ENCODE results near the gene MYO9A.

The MYO9A gene

DNA sequence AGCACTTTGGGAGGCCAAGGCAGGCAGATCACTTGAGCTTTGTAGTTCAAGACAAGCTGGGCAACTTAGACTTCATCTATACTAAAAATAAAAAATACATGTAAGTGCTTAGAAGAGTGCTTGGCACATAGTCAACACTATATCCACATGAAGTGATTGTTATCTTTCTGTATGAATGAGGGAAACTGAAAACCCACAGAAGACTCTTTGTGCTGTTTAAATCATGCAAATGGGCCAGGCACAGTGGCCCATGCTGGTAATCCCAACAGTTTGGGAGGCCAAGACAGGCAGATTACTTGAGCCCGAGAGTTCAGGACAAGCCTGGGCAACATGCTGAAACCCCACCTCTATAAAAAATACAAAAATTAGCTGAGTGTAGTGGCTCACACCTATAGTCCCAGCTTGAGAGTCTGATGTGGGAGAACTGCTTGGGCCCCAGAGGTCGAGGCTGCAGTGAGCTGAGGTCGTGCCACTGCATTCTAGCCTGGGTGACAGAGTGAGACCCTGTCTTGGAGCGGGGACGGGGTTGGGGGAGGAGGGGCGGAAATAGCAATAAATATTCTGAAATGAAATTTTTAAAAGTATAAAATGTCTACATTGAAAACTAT is 177.9 kb downstream of the MYO9A start:
- no peaks in the 10 kb centered on the region for H3K27me3 Mint-ChIP-seq
- H3K36me3 Mint-ChIP-seq = peaks cover 20% of the 10 kb centered on the region
- no peaks in the 10 kb centered on the region for H3K4me1 Mint-ChIP-seq (ENCODE audit: low read depth)
- no peak overlapping the region for H3K27ac Mint-ChIP-seq
- no peak overlapping the region for H3K4me3 Mint-ChIP-seq
- no peaks in the 10 kb centered on the region for H3K9me3 Mint-ChIP-seq (ENCODE audit: low read depth)

DNA sequence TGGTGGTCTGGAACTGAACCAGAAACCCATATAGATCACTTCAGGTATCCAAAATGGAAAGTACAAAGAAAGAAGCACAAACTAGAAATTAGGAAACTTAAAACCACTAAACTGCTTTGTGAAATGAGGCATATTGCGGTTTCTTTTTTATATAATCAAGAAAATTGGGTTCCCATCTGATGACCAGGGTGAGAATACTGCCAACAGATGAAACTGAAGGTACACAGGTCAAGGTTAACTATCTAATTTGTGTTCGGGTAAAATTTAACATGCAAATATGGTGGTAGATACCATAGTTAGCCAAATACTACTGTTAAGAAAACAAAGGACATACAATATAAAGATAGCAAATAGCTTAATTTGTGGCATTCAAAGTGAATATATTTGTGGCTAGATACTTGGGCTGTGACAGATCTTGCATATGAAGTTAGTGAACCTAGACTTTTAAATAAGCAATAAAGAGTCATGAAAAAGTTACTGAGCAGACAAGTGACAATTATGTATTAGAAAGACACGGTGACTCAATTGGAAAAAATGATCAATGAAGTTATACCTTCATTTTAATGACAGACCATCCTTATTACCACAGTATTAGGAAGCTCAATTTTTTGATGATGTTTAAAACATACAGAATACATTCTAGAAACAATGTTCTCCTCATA is 180.2 kb downstream of the MYO9A start:
- H3K27ac Mint-ChIP-seq = no peak overlapping the region
- H3K4me1 Mint-ChIP-seq (ENCODE audit: low read depth) = no peaks in the 10 kb centered on the region
- H3K4me3 Mint-ChIP-seq = no peak overlapping the region
- H3K9me3 Mint-ChIP-seq (ENCODE audit: low read depth) = no peaks in the 10 kb centered on the region
- peaks cover 38% of the 10 kb centered on the region for H3K36me3 Mint-ChIP-seq
- no peaks in the 10 kb centered on the region for H3K27me3 Mint-ChIP-seq

DNA sequence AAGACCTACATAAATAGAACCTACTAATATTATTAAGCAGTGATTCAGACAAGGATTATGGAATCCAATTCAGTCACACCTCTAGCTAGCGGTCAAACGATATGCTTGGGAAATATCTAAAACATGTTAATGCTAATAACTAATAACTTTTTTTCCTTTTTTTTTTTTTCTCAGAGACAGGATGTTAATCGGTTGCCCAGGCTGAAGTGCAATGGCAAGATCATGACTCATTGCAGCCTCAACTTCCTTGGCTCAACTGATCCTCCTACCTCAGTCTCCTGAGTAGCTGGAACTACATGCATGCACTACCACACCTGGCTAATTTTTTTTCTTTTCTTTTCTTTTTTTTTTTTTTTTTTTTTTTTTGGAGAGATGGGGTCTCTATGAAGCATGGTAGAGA is 183.5 kb downstream of the MYO9A start:
- no peaks in the 10 kb centered on the region for H3K4me1 Mint-ChIP-seq (ENCODE audit: low read depth)
- peaks cover 10% of the 10 kb centered on the region for H3K9me3 Mint-ChIP-seq (ENCODE audit: low read depth)
- peaks cover 62% of the 10 kb centered on the region for H3K36me3 Mint-ChIP-seq
- no peak overlapping the region for H3K4me3 Mint-ChIP-seq
- no peak overlapping the region for H3K27ac Mint-ChIP-seq
- no peaks in the 10 kb centered on the region for H3K27me3 Mint-ChIP-seq

DNA sequence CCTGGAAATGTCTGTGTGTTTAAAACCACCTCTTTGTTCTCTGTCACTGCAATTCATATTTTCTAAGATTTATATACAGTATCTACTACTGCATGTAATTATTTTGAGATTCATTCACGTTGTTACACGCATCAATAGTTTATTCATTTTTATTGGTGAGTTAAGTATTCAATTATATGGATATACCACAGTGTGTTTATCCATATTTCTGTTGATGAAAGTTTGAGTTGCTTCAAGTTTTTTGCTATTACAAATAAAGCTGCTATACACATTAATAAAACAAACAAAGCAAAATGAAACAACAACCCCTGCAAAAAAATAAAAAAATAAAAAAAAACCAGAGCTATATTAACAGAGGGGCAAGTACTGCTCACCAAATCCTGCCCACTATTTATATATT is 185.3 kb downstream of the MYO9A start:
- H3K27me3 Mint-ChIP-seq = no peaks in the 10 kb centered on the region
- no peak overlapping the region for H3K4me3 Mint-ChIP-seq
- no peak overlapping the region for H3K27ac Mint-ChIP-seq
- H3K36me3 Mint-ChIP-seq = peaks cover 55% of the 10 kb centered on the region
- no peaks in the 10 kb centered on the region for H3K4me1 Mint-ChIP-seq (ENCODE audit: low read depth)
- peaks cover 10% of the 10 kb centered on the region for H3K9me3 Mint-ChIP-seq (ENCODE audit: low read depth)

DNA sequence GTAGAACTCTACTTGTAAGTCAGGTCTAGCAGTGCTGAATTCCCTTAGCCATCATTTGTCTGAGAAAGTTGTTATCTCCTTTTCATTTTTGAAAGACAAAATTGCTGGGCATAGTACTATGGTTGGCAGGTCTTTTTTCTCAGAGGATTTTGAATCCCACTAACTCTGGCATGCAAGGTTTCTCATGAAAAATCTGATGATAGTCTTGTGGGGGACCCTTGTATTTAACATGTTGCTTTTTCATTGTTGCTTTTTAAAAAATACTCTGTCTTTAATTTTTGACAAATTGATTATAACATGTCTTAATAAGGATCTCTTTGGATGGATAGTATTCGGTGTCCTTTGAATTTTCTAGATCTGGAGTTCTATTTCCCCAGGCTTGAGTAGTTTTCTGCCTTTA is 186.7 kb downstream of the MYO9A start:
- Mint-ChIP-seq H3K4me1 (ENCODE audit: low read depth) (no peaks in the 10 kb centered on the region), H3K27ac (no peak overlapping the region), H3K9me3 (ENCODE audit: low read depth) (peaks cover 10% of the 10 kb centered on the region), H3K36me3 (peaks cover 56% of the 10 kb centered on the region), H3K27me3 (no peaks in the 10 kb centered on the region), H3K4me3 (no peak overlapping the region)

DNA sequence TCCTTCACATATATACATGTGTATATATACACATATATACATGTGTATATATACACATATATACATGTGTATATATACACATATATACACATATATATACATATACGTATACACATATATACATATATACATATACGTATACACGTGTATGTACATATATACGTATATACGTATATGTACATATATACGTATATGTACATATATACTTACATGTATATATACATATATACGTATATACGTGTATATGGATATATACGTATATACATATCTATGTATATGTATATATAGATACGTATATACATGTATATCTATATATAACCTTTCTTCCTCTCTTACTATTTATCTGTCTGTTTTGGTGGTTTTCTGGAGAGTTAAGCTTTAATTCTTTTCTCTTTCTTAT is 192.8 kb downstream of the MYO9A start:
- Mint-ChIP-seq H3K9me3 (ENCODE audit: low read depth) (peaks cover under 1% of the 10 kb centered on the region), H3K27me3 (no peaks in the 10 kb centered on the region), H3K36me3 (peaks cover 11% of the 10 kb centered on the region), H3K27ac (no peak overlapping the region), H3K4me1 (ENCODE audit: low read depth) (no peaks in the 10 kb centered on the region), H3K4me3 (no peak overlapping the region)

DNA sequence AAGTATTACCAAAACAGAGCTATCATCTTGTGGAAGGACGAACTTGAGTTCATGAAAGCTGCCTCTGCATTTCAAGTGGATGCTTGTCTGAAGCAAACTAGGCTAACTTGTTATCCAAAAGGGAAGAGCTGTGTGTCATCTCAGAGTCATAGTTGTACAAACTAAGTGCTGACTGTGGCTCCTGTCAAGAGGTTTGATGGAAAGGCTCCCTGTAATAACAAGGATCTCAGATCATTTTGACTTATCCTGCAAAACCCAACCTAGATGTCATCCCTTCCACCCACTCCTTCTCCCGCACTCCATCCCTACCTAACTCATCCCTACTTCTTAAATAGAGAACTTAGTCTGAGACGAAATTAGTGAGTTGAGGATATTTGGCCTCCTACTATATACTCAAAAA is 196.8 kb downstream of the MYO9A start:
- H3K9me3 Mint-ChIP-seq (ENCODE audit: low read depth) = no peaks in the 10 kb centered on the region

DNA sequence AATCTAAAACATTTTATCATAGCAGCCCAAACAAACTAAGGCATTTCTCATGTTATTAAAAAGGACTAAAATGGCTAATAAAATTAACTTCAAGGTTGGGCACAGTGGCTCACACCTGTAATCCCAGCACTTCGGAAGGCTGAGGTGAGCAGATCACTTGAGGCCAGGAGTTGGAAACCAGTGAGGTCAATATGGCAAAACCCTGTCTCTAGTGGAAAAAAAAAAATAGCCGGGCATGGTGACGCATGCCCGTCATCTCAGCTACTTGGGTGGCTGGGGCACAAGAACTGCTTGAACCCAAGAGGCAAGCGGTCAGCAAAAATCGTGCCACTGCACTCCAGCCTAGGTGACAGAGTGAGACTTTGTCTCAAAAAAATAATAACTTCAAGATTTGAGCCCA is 197.4 kb downstream of the MYO9A start:
- Mint-ChIP-seq H3K27ac (no peak overlapping the region), H3K4me1 (ENCODE audit: low read depth) (no peaks in the 10 kb centered on the region), H3K27me3 (no peaks in the 10 kb centered on the region), H3K36me3 (peaks cover 9% of the 10 kb centered on the region), H3K9me3 (ENCODE audit: low read depth) (no peaks in the 10 kb centered on the region), H3K4me3 (no peak overlapping the region)

More for the DNA sequence above, 196.8 kb downstream of the MYO9A start:
- H3K36me3 Mint-ChIP-seq = peaks cover 8% of the 10 kb centered on the region
- H3K27ac Mint-ChIP-seq = no peak overlapping the region
- H3K4me3 Mint-ChIP-seq = no peak overlapping the region
- no peaks in the 10 kb centered on the region for H3K4me1 Mint-ChIP-seq (ENCODE audit: low read depth)
- no peaks in the 10 kb centered on the region for H3K27me3 Mint-ChIP-seq

DNA sequence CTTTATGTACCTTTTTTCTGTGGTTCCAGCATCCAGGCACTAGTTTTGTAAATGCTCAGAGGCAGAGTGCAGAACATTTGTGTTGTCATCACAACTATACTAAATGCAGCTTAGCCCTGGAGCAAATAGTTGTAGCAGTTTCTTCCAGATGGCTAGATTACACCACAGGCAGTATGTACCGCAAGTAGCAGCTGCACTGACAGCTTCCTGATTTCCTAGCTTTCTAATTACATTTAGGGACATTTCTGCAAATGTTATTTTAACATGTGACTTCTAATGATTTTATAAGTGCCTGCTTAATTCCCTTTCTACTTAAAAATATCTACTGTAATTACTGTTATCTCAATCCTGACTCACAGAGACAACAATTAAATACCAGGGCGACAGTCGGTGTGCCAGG is 201.1 kb downstream of the MYO9A start:
- H3K4me3 Mint-ChIP-seq = no peak overlapping the region
- no peak overlapping the region for H3K27ac Mint-ChIP-seq
- no peaks in the 10 kb centered on the region for H3K4me1 Mint-ChIP-seq (ENCODE audit: low read depth)
- H3K9me3 Mint-ChIP-seq (ENCODE audit: low read depth) = peaks cover 8% of the 10 kb centered on the region
- H3K27me3 Mint-ChIP-seq = no peaks in the 10 kb centered on the region
- peaks cover 23% of the 10 kb centered on the region for H3K36me3 Mint-ChIP-seq

DNA sequence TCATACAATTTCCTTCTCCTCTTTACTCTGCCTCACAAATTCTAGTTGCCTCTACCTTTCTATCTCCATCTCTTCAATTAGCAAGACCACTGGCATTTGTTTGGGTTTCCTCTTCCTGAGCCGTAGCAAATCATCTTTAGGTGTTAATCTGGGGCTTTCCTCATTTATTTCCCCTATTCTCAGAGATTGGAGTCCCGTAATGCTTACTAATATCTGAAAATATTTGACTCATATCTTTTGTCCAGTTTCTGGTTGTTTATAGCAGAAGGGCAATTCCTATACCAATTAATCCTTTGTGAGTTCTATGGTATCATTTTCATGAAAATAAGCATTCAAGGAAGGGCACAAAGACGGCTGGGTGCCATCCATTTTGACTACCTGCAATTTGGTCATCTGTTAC is 203.9 kb downstream of the MYO9A start:
- peaks cover 8% of the 10 kb centered on the region for H3K9me3 Mint-ChIP-seq (ENCODE audit: low read depth)
- peaks cover 32% of the 10 kb centered on the region for H3K36me3 Mint-ChIP-seq
- H3K4me1 Mint-ChIP-seq (ENCODE audit: low read depth) = no peaks in the 10 kb centered on the region
- no peak overlapping the region for H3K4me3 Mint-ChIP-seq
- no peak overlapping the region for H3K27ac Mint-ChIP-seq
- H3K27me3 Mint-ChIP-seq = no peaks in the 10 kb centered on the region

DNA sequence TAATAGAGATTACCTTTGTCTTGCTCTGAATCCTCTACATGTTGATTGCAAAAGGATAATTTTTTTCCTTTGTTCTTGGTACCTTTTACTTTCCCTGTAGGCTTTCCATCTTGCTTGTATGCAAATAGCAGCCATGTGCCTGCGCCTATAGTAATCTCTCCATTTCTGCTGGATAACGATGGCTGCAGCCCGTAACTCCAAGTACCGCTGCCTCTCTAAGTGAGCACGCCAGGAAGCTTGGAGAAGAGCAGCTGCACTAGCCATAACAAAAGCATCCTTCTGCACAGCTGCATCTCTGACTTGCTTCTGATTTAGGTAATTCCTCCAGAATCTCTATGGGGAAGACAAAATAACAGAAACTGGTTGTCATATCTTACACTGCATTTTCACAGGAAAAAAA is 218.3 kb downstream of the MYO9A start:
- no peak overlapping the region for H3K4me3 Mint-ChIP-seq
- H3K9me3 Mint-ChIP-seq (ENCODE audit: low read depth) = no peaks in the 10 kb centered on the region
- H3K27me3 Mint-ChIP-seq = no peaks in the 10 kb centered on the region
- H3K36me3 Mint-ChIP-seq = peaks cover 22% of the 10 kb centered on the region
- H3K27ac Mint-ChIP-seq = no peak overlapping the region
- H3K4me1 Mint-ChIP-seq (ENCODE audit: low read depth) = no peaks in the 10 kb centered on the region

DNA sequence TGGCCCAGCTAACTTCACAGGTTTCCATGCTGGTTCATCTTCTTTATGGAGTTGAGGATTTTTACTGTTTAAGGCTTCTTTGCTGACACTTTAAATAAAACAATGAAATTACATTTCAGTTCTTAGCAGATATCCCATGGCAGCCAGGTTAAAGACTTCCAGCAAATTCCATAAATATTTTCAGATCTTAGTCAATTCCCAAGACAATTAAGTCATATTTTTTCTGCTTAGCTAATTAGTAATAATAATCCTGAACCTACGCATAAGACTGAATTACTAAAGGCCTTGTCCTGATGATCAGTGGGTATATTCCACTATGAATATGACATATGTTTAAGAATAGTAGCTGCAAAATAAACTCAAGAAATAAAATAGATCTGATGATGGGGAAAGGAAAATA is 224.3 kb downstream of the MYO9A start:
- H3K4me3 Mint-ChIP-seq = no peak overlapping the region
- H3K27ac Mint-ChIP-seq = no peak overlapping the region
- no peaks in the 10 kb centered on the region for H3K4me1 Mint-ChIP-seq (ENCODE audit: low read depth)
- H3K27me3 Mint-ChIP-seq = no peaks in the 10 kb centered on the region
- no peaks in the 10 kb centered on the region for H3K9me3 Mint-ChIP-seq (ENCODE audit: low read depth)
- peaks cover 30% of the 10 kb centered on the region for H3K36me3 Mint-ChIP-seq

DNA sequence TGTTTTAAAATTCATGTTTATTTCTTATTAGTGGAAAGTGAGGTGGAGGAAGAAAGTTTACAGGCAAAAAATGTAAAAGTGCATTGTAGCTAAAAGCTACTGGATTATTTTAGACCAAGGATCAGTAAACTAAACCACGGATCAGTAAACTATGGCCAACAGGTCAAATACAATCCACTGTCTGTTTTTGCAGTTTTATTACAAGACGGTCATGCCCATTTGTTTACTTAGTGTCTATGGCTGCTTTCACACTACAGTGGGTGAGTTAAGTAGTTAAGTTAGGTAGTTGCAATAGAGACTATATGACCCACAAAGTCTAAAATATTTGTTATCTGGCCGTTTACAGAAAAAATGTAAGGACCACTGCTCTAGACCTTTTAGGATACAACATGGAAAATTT is 225.6 kb downstream of the MYO9A start:
- Mint-ChIP-seq H3K36me3 (peaks cover 30% of the 10 kb centered on the region), H3K9me3 (ENCODE audit: low read depth) (no peaks in the 10 kb centered on the region), H3K4me3 (no peak overlapping the region), H3K27ac (no peak overlapping the region), H3K4me1 (ENCODE audit: low read depth) (no peaks in the 10 kb centered on the region), H3K27me3 (no peaks in the 10 kb centered on the region)

DNA sequence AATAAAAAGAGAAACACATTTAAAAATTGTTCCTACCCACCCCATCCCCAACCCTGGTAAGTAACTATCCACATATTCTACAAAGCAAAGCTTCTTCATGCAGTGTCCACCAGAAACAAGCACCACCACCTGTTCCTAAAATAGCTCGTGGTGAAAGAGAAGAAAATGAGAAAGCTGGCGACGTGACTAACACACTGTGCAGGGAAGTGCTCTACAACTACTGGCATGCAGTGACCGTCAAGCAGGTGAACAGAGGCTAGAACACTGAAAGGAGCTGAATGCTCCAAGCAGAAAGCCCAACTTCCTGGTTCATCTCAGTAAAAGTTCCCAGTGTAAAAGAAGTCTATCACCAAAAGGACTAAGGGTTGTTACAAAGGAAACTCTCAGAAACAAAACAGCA is 226.9 kb downstream of the MYO9A start:
- no peaks in the 10 kb centered on the region for H3K9me3 Mint-ChIP-seq (ENCODE audit: low read depth)
- peaks cover 30% of the 10 kb centered on the region for H3K36me3 Mint-ChIP-seq
- no peak overlapping the region for H3K27ac Mint-ChIP-seq
- H3K4me3 Mint-ChIP-seq = no peak overlapping the region
- H3K27me3 Mint-ChIP-seq = no peaks in the 10 kb centered on the region
- no peaks in the 10 kb centered on the region for H3K4me1 Mint-ChIP-seq (ENCODE audit: low read depth)

DNA sequence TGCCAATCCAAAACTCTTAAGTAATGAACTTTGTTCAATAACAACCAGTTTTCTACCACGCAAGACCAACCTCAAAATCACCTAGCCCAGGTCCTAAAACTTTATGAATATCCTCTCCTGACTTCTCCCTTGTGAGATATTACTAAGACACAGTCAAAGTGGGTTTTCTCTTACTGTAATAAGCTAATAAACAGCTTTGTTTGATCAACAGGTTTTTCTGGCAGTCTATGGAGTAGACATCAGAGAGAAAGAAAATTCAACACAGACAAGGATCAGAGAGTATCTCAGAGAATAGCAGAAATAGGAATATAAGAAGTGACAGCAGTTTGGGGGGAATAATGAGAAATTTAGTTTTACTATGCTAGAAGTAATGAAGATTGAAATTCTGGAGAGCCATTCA is 228.0 kb downstream of the MYO9A start:
- no peaks in the 10 kb centered on the region for H3K9me3 Mint-ChIP-seq (ENCODE audit: low read depth)
- no peaks in the 10 kb centered on the region for H3K4me1 Mint-ChIP-seq (ENCODE audit: low read depth)
- H3K4me3 Mint-ChIP-seq = no peak overlapping the region
- peaks cover 35% of the 10 kb centered on the region for H3K36me3 Mint-ChIP-seq
- no peak overlapping the region for H3K27ac Mint-ChIP-seq
- H3K27me3 Mint-ChIP-seq = no peaks in the 10 kb centered on the region

DNA sequence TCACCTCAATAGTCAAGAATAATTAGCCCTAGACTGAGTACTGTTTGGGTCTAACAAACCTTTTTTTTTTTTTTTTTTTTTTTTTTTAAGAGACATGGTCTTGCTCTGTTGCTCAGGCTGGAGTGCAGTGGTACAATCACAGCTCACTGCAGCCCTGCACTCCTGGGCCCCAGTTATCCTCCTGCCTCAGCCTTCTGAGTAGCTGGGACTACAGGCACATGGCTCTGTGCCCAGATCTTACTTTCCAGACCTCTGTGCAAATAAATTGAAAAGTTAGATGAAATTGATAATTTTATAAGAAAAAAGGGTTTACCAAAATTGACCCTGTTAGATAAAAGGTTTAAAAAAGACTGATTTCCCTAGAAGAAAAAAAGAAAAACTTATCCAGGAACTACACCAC is 228.6 kb downstream of the MYO9A start:
- no peaks in the 10 kb centered on the region for H3K27me3 Mint-ChIP-seq
- H3K9me3 Mint-ChIP-seq (ENCODE audit: low read depth) = no peaks in the 10 kb centered on the region
- peaks cover 35% of the 10 kb centered on the region for H3K36me3 Mint-ChIP-seq
- H3K4me3 Mint-ChIP-seq = no peak overlapping the region
- no peaks in the 10 kb centered on the region for H3K4me1 Mint-ChIP-seq (ENCODE audit: low read depth)
- H3K27ac Mint-ChIP-seq = no peak overlapping the region

Measured in activated naive CD8-positive, alpha-beta T cell (primary cell).